Fibroblast of mammary gland (primary cell): ENCODE data around the gene RAB3GAP2.
"Not testable (repeated sequence)": the region's sequence is repeated elsewhere in the genome, so short reads cannot be mapped to it uniquely, and the experiment has no call there.

Experiments used
- DNase-seq: peaks from one replicate; pipeline ENCODE4 v3.0.0-alpha.2; 2010; ENCODE audit warnings: low read depth
- H3K4me3 ChIP-seq: 2 replicates; pipeline ENCODE4 v1.5.1; 2011; ENCODE audit warnings: low read depth, mild to moderate bottlenecking, low read length, moderate library complexity; ENCODE audit not compliant: control insufficient read depth
- CTCF ChIP-seq: conservative IDR thresholded peaks from 2 replicates; pipeline ENCODE4 v1.5.1; 2011; ENCODE audit warnings: low read depth, low read length, inconsistent platforms; ENCODE audit not compliant: control insufficient read depth, insufficient read depth

The RAB3GAP2 gene

GRCh38 chr1:220315070-220315839 is 43.0 kb upstream of the RAB3GAP2 start:
- DNase-seq: no peak
- no peak overlapping the region for H3K4me3 ChIP-seq
- TF ChIP-seq CTCF: no peak

DNA sequence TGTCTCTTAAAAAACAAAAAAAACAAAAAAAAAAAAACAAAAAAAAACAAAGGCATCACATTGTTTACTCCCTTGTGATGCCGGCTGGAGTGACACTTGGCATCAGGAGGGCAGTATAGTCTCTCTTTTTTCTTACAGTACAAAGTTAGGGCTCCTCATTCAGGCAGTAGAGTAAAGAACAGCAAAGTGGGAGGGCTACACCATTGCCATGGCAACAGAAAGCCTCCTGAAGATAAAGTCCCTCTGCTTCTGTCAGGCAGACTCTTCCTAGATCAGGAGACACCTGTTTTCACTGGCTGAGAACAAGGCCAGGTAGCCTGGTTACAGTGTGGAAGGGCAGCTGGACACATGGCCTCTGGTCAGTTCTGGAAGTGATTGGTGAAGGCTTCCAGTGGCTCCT is 41.3 kb upstream of the RAB3GAP2 start:
- no peak for TF ChIP-seq CTCF
- H3K4me3 ChIP-seq: no peak overlapping the region
- no peak for DNase-seq

- DNase-seq, H3K4me3 ChIP-seq: not testable (repeated sequence)
These were observed 37.9 kb upstream of the RAB3GAP2 start for GRCh38 chr1:220310147-220310546.

- no peak for TF ChIP-seq CTCF
- no peak overlapping the region for H3K4me3 ChIP-seq
- peak; percentile 41 for DNase-seq
These were observed 35.4 kb upstream of the RAB3GAP2 start for GRCh38 chr1:220307607-220308006.

DNA sequence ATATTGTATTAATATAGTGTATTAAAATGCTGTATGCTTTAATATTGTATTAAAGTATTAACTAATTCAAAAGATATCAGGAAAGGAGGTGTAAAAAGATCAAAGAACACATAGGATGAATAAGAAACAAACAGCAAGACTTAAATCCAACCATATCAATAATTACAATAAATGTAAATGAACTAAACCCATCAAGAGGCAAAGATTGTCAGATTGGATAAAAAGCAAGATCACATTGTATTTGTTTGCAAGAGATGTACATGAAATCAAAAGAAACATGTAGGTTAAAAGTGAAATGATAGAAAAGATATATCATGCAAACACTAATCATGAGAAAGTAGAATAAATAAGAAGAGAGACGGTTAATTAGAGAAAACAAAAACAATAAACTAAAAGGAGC is 34.1 kb upstream of the RAB3GAP2 start:
- H3K4me3 ChIP-seq: no peak overlapping the region
- DNase-seq: no peak
- TF ChIP-seq CTCF: no peak

- no peak for DNase-seq
- TF ChIP-seq CTCF: no peak
- H3K4me3 ChIP-seq: no peak overlapping the region
These were observed 31.6 kb upstream of the RAB3GAP2 start for GRCh38 chr1:220303871-220304270.

DNA sequence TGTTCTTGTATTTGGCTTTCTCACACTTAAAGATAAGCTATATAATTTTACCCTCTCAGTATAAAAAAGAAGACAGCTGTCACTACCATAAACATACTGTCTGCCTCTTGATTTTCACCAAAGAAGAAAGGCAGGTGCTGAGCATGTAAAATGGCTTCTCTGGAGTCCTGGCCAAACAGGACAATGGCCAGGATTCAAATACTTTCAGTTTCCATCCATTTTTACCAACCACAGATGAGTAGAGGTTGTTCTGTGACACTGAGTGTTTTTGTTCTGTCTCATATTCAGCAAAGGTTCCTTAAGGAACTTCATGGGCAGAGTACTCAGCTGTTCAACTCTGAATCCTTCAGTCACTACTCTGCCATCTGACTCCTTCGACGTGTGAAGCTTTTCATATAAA is 29.4 kb upstream of the RAB3GAP2 start:
- no peak for DNase-seq
- TF ChIP-seq CTCF: no peak
- H3K4me3 ChIP-seq: no peak overlapping the region
